ENCODE measurements around the gene MTERF4. TPM values are rescaled to one million over a fixed set of nuclear protein-coding genes. Genes with fewer than 3 reads are reported as not detected.

The MTERF4 gene
- total RNA-seq, 1 experiment from 2014 or later: 13.6 TPM

DNA sequence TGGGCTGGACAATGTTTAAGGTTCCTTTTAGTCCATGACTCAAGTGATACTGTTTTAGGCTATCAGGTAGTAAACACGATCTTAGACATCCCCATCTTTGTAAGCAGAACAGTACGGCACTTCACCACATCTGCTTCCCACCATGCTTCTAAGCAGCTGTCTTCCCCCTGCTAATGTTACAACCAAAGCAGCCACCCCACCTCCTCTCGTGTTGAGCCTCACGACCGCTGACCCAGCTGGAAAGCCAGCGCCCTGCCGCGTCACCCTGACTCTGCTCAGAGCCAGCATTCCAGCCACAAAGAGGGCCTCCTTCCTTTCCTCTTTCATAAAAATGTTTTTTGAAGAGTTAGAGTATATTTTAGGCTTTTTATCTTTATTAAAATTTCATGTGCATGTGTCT is 9.4 kb downstream of the MTERF4 start:
- H3K27ac ChIP-seq (ENCODE audit: low read length): no peak overlapping the region
- H3F3A ChIP-seq (ENCODE audit: low read length, unreplicated experiment): no peaks in the 10 kb centered on the region
- DNase-seq (no peak), ATAC-seq (no peak)
- no peaks in the 10 kb centered on the region for H3K36me3 ChIP-seq (ENCODE audit: low read depth, low read length)
- no peaks in the 10 kb centered on the region for H4K20me1 ChIP-seq (ENCODE audit: low read length)
- intact Hi-C loops (cut with micrococcal nuclease): no loop called here
- ChIA-PET CTCF (no interaction called here), POLR2A (ENCODE audit: unreplicated experiment) (no interaction called here)
- H3K9ac ChIP-seq (ENCODE audit: low read length): no peak overlapping the region
- no TSS peak for BruUV-seq (replicated peaks)
- no peaks in the 10 kb centered on the region for H3K27me3 ChIP-seq (ENCODE audit: low read length)
- no peak overlapping the region for H3K4me2 ChIP-seq (ENCODE audit: low read length)
- no peaks in the 10 kb centered on the region for H3K9me2 ChIP-seq (replicated peaks; ENCODE audit: low read length)
- H3K79me2 ChIP-seq (ENCODE audit: low read length): no peaks in the 10 kb centered on the region
- no peaks in the 10 kb centered on the region for H3K9me3 ChIP-seq (ENCODE audit: low read length)
- TF ChIP-seq EZH2 (IDR thresholded peaks at IDR 0.05; ENCODE audit: low read length, unreplicated experiment) (no peak), EZH2phosphoT487 (IDR thresholded peaks at IDR 0.05; ENCODE audit: borderline replicate concordance, low read length) (no peak)
- TF ChIP-seq, protein P1, sequence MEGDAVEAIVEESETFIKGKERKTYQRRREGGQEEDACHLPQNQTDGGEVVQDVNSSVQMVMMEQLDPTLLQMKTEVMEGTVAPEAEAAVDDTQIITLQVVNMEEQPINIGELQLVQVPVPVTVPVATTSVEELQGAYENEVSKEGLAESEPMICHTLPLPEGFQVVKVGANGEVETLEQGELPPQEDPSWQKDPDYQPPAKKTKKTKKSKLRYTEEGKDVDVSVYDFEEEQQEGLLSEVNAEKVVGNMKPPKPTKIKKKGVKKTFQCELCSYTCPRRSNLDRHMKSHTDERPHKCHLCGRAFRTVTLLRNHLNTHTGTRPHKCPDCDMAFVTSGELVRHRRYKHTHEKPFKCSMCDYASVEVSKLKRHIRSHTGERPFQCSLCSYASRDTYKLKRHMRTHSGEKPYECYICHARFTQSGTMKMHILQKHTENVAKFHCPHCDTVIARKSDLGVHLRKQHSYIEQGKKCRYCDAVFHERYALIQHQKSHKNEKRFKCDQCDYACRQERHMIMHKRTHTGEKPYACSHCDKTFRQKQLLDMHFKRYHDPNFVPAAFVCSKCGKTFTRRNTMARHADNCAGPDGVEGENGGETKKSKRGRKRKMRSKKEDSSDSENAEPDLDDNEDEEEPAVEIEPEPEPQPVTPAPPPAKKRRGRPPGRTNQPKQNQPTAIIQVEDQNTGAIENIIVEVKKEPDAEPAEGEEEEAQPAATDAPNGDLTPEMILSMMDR (conservative IDR thresholded peaks at IDR 0.05; ENCODE audit: low read depth, low read length): no peak
- no peak overlapping the region for H3K4me3 ChIP-seq (ENCODE audit: low read length)
- no peaks in the 10 kb centered on the region for H3K4me1 ChIP-seq (ENCODE audit: insufficient read depth, low read length)
- H2AFZ ChIP-seq (ENCODE audit: low read length): no peak overlapping the region

DNA sequence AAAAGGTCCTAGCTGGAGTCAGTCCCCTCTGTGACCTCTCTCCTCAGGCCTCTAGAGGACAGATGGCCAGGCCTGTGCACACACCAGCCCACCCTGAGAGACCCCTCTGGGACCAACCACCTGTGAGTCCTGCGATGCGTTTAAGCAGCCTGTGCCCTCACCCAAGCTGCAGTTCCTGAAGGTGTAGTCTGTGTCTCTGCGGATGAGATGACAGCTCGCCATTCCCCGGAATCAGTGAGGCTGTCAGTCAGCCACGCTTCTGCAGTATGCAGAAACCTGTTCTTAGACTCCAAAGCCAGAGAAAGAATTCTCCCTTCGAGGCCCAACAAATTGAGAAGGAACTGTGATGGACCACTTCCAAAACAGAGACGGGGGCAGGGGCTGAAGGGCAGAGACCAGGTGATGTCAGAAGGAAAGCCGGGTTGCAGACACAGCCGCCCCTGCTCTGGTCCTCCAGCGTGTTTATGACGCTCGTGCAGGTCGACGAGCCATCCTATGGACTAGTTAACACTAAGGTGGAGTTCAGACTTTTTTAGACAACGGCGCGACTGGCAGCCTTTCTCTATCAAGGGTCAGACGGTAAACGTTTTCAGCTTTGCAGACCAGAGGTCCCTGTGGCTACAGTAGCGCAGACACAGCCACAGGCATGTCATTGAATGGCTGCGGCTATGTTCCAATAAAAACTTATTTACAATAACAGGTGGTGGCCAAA is 10.2 kb downstream of the MTERF4 start:
- ATAC-seq (no peak), DNase-seq (no peak)
- Histone ChIP-seq H3K27me3 (ENCODE audit: low read length) (no peaks in the 10 kb centered on the region), H3K9ac (ENCODE audit: low read length) (no peak overlapping the region), H3K4me1 (ENCODE audit: insufficient read depth, low read length) (no peaks in the 10 kb centered on the region), H4K20me1 (ENCODE audit: low read length) (no peaks in the 10 kb centered on the region), H3K36me3 (ENCODE audit: low read depth, low read length) (no peaks in the 10 kb centered on the region), H3K4me2 (ENCODE audit: low read length) (no peak overlapping the region), H3K9me3 (ENCODE audit: low read length) (no peaks in the 10 kb centered on the region), H3F3A (ENCODE audit: low read length, unreplicated experiment) (no peaks in the 10 kb centered on the region), H3K79me2 (ENCODE audit: low read length) (no peaks in the 10 kb centered on the region), H3K9me2 (replicated peaks; ENCODE audit: low read length) (no peaks in the 10 kb centered on the region), H2AFZ (ENCODE audit: low read length) (no peak overlapping the region), H3K4me3 (ENCODE audit: low read length) (no peak overlapping the region), H3K27ac (ENCODE audit: low read length) (no peak overlapping the region)
- intact Hi-C loops (cut with micrococcal nuclease): no loop called here
- ChIA-PET CTCF (no interaction called here), POLR2A (ENCODE audit: unreplicated experiment) (no interaction called here)
- TF ChIP-seq EZH2phosphoT487 (IDR thresholded peaks at IDR 0.05; ENCODE audit: borderline replicate concordance, low read length): no peak
- TF ChIP-seq EZH2 (IDR thresholded peaks at IDR 0.05; ENCODE audit: low read length, unreplicated experiment): no peak
- TF ChIP-seq, protein P1 (conservative IDR thresholded peaks at IDR 0.05; ENCODE audit: low read depth, low read length): no peak
- BruUV-seq (replicated peaks): no TSS peak

DNA sequence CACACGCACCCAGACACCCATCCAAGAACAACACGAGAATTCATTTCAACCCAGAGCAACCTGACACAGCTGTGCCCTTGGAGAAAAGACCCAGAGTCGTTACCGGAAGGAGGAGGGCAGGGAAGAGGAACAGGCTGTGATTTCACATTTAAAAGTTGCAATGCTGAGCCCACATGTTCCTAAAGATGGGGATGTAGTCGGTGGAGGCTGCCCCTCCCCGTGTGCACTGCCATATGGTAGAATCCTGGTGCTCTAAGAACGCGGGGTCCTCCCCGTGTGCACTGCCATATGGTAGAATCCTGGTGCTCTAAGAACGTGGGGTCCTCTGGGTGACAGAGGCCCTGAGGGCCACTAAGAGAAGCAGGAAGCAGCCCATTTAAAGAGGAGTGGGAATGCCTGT is 10.9 kb downstream of the MTERF4 start:
- no TSS peak for BruUV-seq (replicated peaks)

More for the DNA sequence above, 10.9 kb downstream of the MTERF4 start:
- DNase-seq: no peak
- TF ChIP-seq EZH2 (IDR thresholded peaks at IDR 0.05; ENCODE audit: low read length, unreplicated experiment) (no peak), EZH2phosphoT487 (IDR thresholded peaks at IDR 0.05; ENCODE audit: borderline replicate concordance, low read length) (no peak)
- TF ChIP-seq, protein P1 (conservative IDR thresholded peaks at IDR 0.05; ENCODE audit: low read depth, low read length): no peak
- H3K9ac ChIP-seq (ENCODE audit: low read length): no peak overlapping the region
- no peak overlapping the region for H3K4me3 ChIP-seq (ENCODE audit: low read length)
- intact Hi-C loops (cut with micrococcal nuclease): no loop called here
- ChIA-PET POLR2A (ENCODE audit: unreplicated experiment) (no interaction called here), CTCF (no interaction called here)
- ATAC-seq: no peak
- H3K9me2 ChIP-seq (replicated peaks; ENCODE audit: low read length): no peaks in the 10 kb centered on the region
- no peaks in the 10 kb centered on the region for H4K20me1 ChIP-seq (ENCODE audit: low read length)
- H3K27me3 ChIP-seq (ENCODE audit: low read length): no peaks in the 10 kb centered on the region
- no peaks in the 10 kb centered on the region for H3K79me2 ChIP-seq (ENCODE audit: low read length)
- no peak overlapping the region for H3K27ac ChIP-seq (ENCODE audit: low read length)
- H3F3A ChIP-seq (ENCODE audit: low read length, unreplicated experiment): no peaks in the 10 kb centered on the region
- H3K9me3 ChIP-seq (ENCODE audit: low read length): no peaks in the 10 kb centered on the region
- no peak overlapping the region for H3K4me2 ChIP-seq (ENCODE audit: low read length)
- H2AFZ ChIP-seq (ENCODE audit: low read length): no peak overlapping the region
- H3K36me3 ChIP-seq (ENCODE audit: low read depth, low read length): no peaks in the 10 kb centered on the region
- H3K4me1 ChIP-seq (ENCODE audit: insufficient read depth, low read length): no peaks in the 10 kb centered on the region

Measured in PC-3 (cell line).